Upper lobe of left lung (tissue), 6 donors: ENCODE measurements around the gene RS1. TPM values are rescaled to one million over a fixed set of nuclear protein-coding genes. Genes with fewer than 3 reads are reported as not detected.

Experiments
- ATAC-seq, 2 donors: fragments of 200-7000 bp; cut with Tn5 transposase; one replicate each; pipeline ENCODE4 v1.9.1; 2022; ENCODE audit warnings: mild to moderate bottlenecking in 2 of 2, moderate library complexity in 2 of 2; ENCODE audit not compliant: low FRiP score in 2 of 2
- DNase-seq, 2 donors: peaks; one replicate each; pipeline ENCODE4 v3.0.0-alpha.2; 2019 to 2020
- H3K27ac ChIP-seq, 4 donors: fragments of 200-600 bp; sonication (generic); one replicate each; pipeline ENCODE4 v1.5.1; 2016 to 2019
- H3K27me3 ChIP-seq, 4 donors: fragments of 200-600 bp; sonication (generic); one replicate each; pipeline ENCODE4 v1.5.1; 2017 to 2019
- H3K36me3 ChIP-seq, 4 donors: fragments of 200-600 bp; sonication (generic); one replicate each; pipeline ENCODE4 v1.5.1; 2016 to 2019
- H3K4me1 ChIP-seq, 4 donors: fragments of 200-600 bp; sonication (generic); one replicate each; pipeline ENCODE4 v1.5.1; 2018 to 2019
- H3K4me3 ChIP-seq, 4 donors: fragments of 200-600 bp; sonication (generic); one replicate each; pipeline ENCODE4 v1.5.1; 2017 to 2019; ENCODE audit warnings: mild to moderate bottlenecking in 2 of 4, moderate library complexity in 1 of 4
- H3K9me3 ChIP-seq, 4 donors: fragments of 200-600 bp; sonication (generic); one replicate each; pipeline ENCODE4 v1.5.1; 2018 to 2019
- CTCF ChIP-seq, 6 experiments: fragments of 450-650 bp in 4 of 6; fragments of 200-600 bp in 2 of 6; sonication (generic) in 2 of 6; IDR thresholded peaks; one replicate each; pipeline ENCODE4 v1.5.1; 2016 to 2019; ENCODE audit warnings: antibody characterized with exemption in 6 of 6
- EP300 ChIP-seq, 4 donors: sonication (generic); formaldehyde crosslinking; IDR thresholded peaks; one replicate each; pipeline ENCODE4 v1.5.1; 2017; ENCODE audit warnings: antibody characterized with exemption in 4 of 4, control low read depth in 2 of 4
- POLR2A ChIP-seq, 4 donors: fragments of 450-650 bp; IDR thresholded peaks; one replicate each; pipeline ENCODE4 v1.5.1; 2016 to 2017; ENCODE audit warnings: antibody characterized with exemption in 4 of 4, mild to moderate bottlenecking in 2 of 4
- POLR2AphosphoS5 ChIP-seq, 2 donors: sonication (generic); formaldehyde crosslinking; IDR thresholded peaks; one replicate each; pipeline ENCODE4 v1.5.1; 2017; ENCODE audit warnings: antibody characterized with exemption in 2 of 2
- WGBS, 2 donors: methylation state at CpG; one replicate each; pipeline ENCODE4 v1.1.5; 2017 to 2018; 5-methylcytosine and 5-hydroxymethylcytosine counted together
- total RNA-seq, 6 donors: library from RNA; depleted of rRNA in 4 of 6; stranded (reverse); fragments of >200 nt in 4 of 6; gene quantifications; one replicate each; pipeline versions ENCODE4 v1.1.0 to v1.2.1, GENCODE V29; 2016 to 2021
- donor health status: DM: no; HTN: no; CAD: no; lungs with moderate emphysema.
- donor health status: DM: no; HTN: yes; CAD: no; lungs with severe emphysema.

Gene RS1
- total RNA-seq, 6 donors from 2014 or later: 1.0 to 6.7 (median 4.9) TPM

DNA sequence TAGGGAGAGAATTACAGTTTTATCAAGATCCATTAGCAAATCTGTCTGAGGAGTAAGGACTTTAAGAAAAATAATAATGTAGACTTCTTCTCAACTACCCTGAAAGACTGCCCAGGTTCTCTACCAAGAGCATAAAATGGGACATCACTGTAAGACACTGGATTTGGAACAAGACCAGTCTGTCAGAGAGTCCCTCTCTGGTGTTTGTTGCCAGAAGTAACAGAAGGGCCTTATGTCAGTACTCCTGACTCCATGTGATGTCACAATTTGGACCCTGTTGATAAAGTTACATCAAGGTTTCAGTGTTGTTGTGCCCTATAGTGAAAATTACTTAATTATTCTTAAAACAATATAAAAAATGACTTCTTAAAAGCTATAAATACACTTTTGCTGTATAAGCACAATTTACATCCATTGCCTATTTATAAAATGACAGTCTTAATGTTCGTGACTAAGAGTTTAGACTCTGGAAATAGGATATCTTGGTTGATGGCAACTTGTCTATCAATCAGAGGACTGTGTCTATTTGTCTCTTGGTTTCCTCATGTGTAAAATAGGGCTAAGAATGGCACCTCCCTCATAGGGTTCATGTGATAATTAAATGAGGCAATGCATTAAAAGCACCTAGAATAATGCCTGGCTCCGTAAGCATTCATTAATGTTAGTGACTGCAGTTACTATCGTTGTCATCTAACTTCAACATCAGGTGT, 57.8 kb downstream of the RS1 start:
- 80 to 94% methylated on average over 3 of the region's 3 CpGs for WGBS, 2 donors
- peaks cover 0 to 7% (median 3%) of the 10 kb centered on the region in 4 donors for H3K36me3 ChIP-seq
- ATAC-seq: no peak
- H3K4me1 ChIP-seq: no peaks in the 10 kb centered on the region
- no peak overlapping the region for H3K27ac ChIP-seq
- no peaks in the 10 kb centered on the region for H3K9me3 ChIP-seq
- DNase-seq: no peak
- TF ChIP-seq POLR2A (IDR thresholded peaks at IDR 0.05) (no peak), POLR2AphosphoS5 (IDR thresholded peaks at IDR 0.05) (no peak), EP300 (IDR thresholded peaks at IDR 0.05) (no peak), CTCF (IDR thresholded peaks at IDR 0.05) (no peak)
- no peak overlapping the region for H3K4me3 ChIP-seq
- no peaks in the 10 kb centered on the region for H3K27me3 ChIP-seq

DNA sequence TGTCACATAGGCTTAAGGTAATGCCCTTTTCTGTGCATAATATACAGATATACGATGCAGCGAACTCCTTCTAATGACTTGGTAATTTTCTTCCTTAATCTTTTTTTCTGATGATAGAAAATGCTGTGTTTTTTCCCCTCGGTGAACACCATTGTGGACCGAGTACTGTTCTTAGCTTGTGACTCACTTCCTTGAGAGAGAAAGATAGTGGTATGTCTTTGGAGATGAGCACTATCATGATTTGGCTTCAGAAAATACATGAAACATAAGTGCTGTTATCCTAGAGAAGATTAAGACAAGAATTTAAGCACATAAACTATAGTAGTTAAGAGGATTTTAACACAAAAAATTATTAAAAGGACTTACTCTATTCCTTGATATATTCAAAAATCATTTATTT, 63.9 kb downstream of the RS1 start:
- TF ChIP-seq EP300 (IDR thresholded peaks at IDR 0.05): no peak
- no peak for TF ChIP-seq POLR2AphosphoS5 (IDR thresholded peaks at IDR 0.05)
- TF ChIP-seq CTCF (IDR thresholded peaks at IDR 0.05): no peak
- TF ChIP-seq POLR2A (IDR thresholded peaks at IDR 0.05): no peak
- H3K9me3 ChIP-seq: no peaks in the 10 kb centered on the region
- no peaks in the 10 kb centered on the region for H3K4me1 ChIP-seq
- ATAC-seq: no peak
- DNase-seq: no peak
- no peaks in the 10 kb centered on the region for H3K27me3 ChIP-seq
- no peak overlapping the region for H3K27ac ChIP-seq
- peaks cover 0 to 12% (median 4%) of the 10 kb centered on the region in 4 donors for H3K36me3 ChIP-seq
- WGBS, 2 donors: 88 to 89% methylated on average over 4 of the region's 4 CpGs
- H3K4me3 ChIP-seq: no peak overlapping the region

DNA sequence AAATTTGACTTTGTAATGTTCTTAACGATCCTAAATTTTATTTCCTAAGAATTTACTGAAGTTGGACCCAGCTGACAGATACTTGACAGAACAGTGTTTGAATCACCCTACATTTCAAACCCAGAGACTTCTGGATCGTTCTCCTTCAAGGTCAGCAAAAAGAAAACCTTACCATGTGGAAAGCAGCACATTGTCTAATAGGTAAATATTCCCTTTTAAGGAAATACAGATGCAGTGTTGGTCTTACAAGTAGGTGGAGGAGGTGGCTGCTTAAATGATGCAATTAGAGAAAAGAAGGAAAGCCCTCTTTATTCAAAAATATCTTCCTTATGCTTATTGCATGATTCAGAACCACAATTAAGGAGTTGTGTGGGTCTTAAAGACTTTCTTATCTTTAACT, 73.5 kb downstream of the RS1 start:
- Histone ChIP-seq H3K27me3 (no peaks in the 10 kb centered on the region), H3K36me3 (peaks cover 0 to 8% (median 0%) of the 10 kb centered on the region in 4 donors), H3K27ac (no peak overlapping the region), H3K4me1 (no peaks in the 10 kb centered on the region), H3K4me3 (no peak overlapping the region), H3K9me3 (no peaks in the 10 kb centered on the region)
- no peak for TF ChIP-seq POLR2AphosphoS5 (IDR thresholded peaks at IDR 0.05)
- TF ChIP-seq EP300 (IDR thresholded peaks at IDR 0.05): no peak
- no peak for TF ChIP-seq CTCF (IDR thresholded peaks at IDR 0.05)
- TF ChIP-seq POLR2A (IDR thresholded peaks at IDR 0.05): no peak
- 77 to 87% methylated on average over 2 of the region's 2 CpGs for WGBS, 2 donors
- DNase-seq (no peak), ATAC-seq (no peak)

GRCh38 chrX:18596096-18596495, 75.8 kb downstream of the RS1 start:
- Histone ChIP-seq H3K27me3 (no peaks in the 10 kb centered on the region), H3K9me3 (no peaks in the 10 kb centered on the region), H3K4me3 (no peak overlapping the region), H3K4me1 (no peaks in the 10 kb centered on the region), H3K27ac (peak overlapping the region in 1 of 4 donors; percentile 39), H3K36me3 (peaks cover 0 to 8% (median 0%) of the 10 kb centered on the region in 4 donors)
- DNase-seq (peak in 1 of 2 donors; percentile 58), ATAC-seq (peak in 1 of 2 donors; percentile 87)
- 70 to 72% methylated on average over 4 of the region's 4 CpGs for whole genome bisulfite sequencing, 2 donors
- TF ChIP-seq EP300 (IDR thresholded peaks at IDR 0.05): peak in 2 of 4 donors; percentile 57 to 87
- TF ChIP-seq CTCF (IDR thresholded peaks at IDR 0.05): no peak

DNA sequence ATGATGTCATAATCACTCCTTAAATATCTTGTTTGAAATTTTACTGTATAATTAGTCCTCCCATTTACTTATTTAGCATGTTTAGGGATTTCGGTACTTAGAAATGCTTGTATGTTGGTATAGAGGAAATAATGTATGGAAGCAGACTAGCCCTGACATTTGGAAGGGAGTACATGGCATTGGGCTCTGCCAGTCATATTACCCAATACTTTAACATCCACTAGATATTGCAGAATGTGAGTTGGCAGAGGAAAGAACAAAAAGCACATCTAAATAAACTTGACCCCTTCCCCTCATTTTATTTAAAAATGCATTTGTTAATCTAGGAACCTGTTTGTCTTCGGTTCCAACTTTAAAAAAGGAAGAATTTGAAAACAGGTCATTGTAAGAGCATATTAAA, 77.8 kb downstream of the RS1 start:
- no peak for DNase-seq
- ATAC-seq: no peak
- Histone ChIP-seq H3K4me3 (no peak overlapping the region), H3K27ac (no peak overlapping the region), H3K36me3 (peaks cover 0 to 5% (median 0%) of the 10 kb centered on the region in 4 donors), H3K9me3 (no peaks in the 10 kb centered on the region), H3K4me1 (no peaks in the 10 kb centered on the region), H3K27me3 (no peaks in the 10 kb centered on the region)
- TF ChIP-seq EP300 (IDR thresholded peaks at IDR 0.05) (no peak), POLR2A (IDR thresholded peaks at IDR 0.05) (no peak), CTCF (IDR thresholded peaks at IDR 0.05) (no peak)
- WGBS, 2 donors: 88 to 98% methylated on average over 2 of the region's 2 CpGs
